Measurements from ENCODE around the gene LRCH1.

The LRCH1 gene

DNA sequence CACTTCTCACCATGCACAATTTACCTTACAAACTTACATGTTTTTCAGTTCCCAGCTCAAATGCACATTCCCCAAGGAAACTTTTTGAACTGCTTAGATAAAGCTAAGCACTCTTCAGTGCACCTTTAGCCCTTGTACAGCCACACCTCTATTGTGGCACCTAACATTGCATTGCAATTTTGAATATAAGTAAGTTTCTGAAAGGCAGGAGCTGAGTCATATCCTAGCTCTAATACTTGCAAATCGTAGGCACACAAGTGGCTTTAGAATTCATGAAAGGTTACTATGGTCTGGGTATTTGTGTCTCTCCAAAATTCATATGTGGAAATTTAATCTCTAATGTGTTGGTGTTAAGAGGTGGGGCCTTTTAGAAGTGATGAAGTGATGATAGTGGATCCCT lies 248.9 kb downstream of the LRCH1 start:
- TF ChIP-seq, protein P1, sequence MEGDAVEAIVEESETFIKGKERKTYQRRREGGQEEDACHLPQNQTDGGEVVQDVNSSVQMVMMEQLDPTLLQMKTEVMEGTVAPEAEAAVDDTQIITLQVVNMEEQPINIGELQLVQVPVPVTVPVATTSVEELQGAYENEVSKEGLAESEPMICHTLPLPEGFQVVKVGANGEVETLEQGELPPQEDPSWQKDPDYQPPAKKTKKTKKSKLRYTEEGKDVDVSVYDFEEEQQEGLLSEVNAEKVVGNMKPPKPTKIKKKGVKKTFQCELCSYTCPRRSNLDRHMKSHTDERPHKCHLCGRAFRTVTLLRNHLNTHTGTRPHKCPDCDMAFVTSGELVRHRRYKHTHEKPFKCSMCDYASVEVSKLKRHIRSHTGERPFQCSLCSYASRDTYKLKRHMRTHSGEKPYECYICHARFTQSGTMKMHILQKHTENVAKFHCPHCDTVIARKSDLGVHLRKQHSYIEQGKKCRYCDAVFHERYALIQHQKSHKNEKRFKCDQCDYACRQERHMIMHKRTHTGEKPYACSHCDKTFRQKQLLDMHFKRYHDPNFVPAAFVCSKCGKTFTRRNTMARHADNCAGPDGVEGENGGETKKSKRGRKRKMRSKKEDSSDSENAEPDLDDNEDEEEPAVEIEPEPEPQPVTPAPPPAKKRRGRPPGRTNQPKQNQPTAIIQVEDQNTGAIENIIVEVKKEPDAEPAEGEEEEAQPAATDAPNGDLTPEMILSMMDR (conservative IDR thresholded peaks at IDR 0.05; ENCODE audit: control insufficient read depth, insufficient read depth, low read depth, low read length) = no peak
- no peak overlapping the region for H3K4me3 ChIP-seq (ENCODE audit: control insufficient read depth, low read depth, low read length)
- DNase-seq (ENCODE audit: low read depth) = no peak

Measured in fibroblast of mammary gland (primary cell).